HG03575 (cell line): ENCODE measurements around the gene SPINT1.

Experiments used
- ATAC-seq: cut with Tn5 transposase; IDR thresholded peaks from one replicate; pipeline ENCODE4 v1.9.1; 2021; ENCODE audit not compliant: unreplicated experiment, insufficient number of reproducible peaks, low FRiP score; ENCODE audit errors: extremely low read depth

The SPINT1 gene, protein sequence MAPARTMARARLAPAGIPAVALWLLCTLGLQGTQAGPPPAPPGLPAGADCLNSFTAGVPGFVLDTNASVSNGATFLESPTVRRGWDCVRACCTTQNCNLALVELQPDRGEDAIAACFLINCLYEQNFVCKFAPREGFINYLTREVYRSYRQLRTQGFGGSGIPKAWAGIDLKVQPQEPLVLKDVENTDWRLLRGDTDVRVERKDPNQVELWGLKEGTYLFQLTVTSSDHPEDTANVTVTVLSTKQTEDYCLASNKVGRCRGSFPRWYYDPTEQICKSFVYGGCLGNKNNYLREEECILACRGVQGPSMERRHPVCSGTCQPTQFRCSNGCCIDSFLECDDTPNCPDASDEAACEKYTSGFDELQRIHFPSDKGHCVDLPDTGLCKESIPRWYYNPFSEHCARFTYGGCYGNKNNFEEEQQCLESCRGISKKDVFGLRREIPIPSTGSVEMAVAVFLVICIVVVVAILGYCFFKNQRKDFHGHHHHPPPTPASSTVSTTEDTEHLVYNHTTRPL

DNA sequence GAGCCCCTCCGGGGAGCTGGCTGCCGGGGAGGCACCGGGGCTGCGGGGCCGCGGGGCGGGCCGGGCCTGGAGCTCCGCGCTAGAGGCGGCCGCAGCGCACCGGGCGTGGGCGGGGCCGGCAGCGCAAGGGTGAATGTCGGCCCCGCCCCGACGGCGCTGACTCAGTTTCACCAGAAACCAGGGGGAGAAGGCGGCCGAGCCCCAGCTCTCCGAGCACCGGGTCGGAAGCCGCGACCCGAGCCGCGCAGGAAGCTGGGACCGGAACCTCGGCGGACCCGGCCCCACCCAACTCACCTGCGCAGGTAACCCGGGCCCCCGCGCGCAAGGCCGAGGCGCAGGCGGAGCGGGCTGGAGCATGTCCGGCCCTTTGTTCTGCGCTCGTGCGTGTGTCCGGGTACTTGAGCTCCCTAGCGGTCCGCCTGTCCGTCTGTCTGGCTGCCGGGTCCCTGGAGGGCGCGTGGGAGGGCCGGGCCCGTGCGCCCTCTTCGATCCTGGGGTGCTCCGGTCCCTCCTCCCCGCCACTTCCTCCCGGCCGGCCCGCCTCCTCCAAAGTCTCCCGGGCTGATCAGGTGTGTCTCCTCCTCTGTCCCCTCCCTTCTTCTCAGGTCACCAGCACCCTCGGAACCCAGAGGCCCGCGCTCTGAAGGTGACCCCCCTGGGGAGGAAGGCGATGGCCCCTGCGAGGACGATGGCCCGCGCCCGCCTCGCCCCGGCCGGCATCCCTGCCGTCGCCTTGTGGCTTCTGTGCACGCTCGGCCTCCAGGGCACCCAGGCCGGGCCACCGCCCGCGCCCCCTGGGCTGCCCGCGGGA is at the start of gene SPINT1:
Gene SPINT1, plus strand, starts transcription at position 164 of the 811 bp plus-strand sequence. Its CDS starts 507 bp downstream, at position 671.
- no peak for ATAC-seq

DNA sequence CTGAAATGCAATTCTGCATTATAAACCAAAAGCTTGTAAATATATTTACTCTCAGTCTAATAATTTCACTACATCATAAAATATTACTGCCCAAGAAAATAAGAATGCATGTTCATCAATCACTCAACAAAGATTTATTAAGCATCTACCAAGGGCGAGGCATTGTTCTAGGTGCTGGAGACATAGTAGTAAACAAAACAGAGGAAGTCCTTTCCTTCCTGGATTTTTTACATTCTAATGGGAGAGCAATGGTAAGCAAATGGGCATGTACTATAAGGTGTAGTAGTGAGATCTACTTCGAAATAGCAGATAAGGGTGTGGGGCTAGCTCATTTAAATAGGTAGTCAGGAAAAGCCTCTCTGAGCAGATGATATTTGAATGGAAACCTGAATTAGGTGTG is 47.8 kb upstream of the SPINT1 start:
- ATAC-seq: no peak

GRCh38 chr15:40796512-40796911 is 47.3 kb upstream of the SPINT1 start:
- ATAC-seq: no peak

- ATAC-seq: no peak
Measured at GRCh38 chr15:40799523-40799922, 44.3 kb upstream of the SPINT1 start.

GRCh38 chr15:40803076-40803475 is 40.8 kb upstream of the SPINT1 start:
- no peak for ATAC-seq

GRCh38 chr15:40803688-40804087 is 40.2 kb upstream of the SPINT1 start:
- ATAC-seq: no peak

DNA sequence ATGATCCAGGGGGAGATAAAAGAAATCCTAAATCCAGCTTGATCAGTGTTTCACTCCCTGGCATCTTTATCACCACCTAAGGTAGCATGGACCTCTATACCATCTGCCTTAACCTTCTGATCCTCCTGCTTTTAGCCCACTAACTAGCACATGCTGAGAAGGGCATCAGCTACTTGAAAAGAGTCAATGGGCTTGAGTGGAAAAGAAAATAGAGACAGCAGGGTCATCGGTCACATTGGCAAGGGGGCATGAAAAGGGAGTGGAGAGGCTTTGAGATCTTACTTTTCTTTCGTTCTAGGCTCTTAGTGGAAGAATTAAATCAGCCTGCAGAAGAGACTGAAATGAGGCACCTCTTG is 37.2 kb upstream of the SPINT1 start:
- no peak for ATAC-seq

DNA sequence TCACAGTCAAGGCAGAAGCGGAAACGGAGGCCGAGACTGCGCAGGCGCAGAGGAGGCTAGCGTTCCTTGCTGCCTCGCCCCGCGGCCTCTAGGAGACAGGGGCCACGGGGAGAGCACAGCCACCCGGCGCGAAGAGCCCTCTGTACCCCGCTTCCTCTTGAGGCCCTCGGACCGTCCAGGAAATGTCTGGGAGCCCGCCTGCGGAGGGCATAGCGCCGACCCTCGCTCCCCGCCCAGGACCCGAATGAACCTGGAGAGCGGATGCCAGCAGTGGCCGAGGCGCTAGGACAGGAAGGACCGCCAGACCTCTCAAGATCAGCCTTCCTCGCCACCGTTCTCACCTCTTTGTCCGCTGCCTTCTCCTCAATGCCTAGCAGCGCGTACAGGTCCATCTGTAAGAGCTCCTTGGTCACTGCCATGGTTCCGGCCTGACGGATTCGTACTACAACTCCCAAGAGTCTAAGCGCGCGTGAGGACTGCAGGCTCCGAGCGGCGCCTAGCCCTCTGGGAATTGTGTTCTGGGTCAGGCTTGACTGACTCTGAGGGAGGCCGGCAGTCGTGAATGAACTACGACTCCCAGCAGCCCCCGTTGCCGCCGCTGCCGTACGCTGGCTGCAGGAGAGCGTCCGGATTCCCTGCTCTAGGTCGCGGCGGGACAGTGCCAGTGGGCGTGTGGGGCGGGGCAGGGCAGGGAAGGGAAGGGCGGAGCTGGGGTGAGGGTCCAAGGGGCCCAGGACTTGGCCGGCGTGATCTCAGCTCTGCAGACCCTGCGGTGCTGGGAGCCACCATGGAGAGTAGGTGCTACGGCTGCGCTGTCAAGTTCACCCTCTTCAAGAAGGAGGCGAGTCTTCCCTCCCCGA is 36.6 kb upstream of the SPINT1 start, which contains the start of the genes DNAJC17 and ZFYVE19:
Gene DNAJC17, minus strand, starts transcription at position 446 of the 860 bp plus-strand sequence. Its CDS starts 27 bp downstream, at position 419.
Gene ZFYVE19, plus strand, starts transcription at position 62 of the 860 bp plus-strand sequence. Its CDS starts 501 bp downstream, at position 563.
- ATAC-seq: peak; percentile 62

DNA sequence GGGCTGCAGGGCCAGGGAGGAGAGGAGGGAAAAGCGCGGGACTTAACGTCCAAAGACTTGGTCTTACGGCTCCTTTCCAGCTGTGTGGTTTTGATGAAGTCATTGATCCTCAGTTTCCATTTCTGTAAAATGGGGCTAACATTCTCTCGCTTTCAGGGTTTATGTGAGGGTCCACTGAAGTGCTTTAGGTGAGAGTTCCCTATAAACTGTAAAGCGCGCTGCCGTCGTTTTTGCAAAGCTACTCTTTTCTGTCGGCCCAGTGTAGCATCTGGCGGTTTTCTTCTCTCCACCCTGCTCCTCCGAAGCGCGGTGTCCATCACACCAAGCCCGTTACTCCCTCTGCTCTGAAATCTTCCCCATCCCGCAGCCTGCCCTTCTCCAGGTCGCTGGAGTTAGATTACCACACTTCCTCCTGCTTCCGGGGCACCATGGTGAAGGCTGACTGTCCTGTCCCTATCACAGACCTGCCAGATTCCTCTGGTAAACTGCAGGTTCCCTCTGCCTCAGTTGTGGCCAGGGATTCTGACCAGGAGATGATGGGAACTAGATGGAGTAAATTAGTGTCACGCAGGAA is 35.9 kb upstream of the SPINT1 start:
- no peak for ATAC-seq

DNA sequence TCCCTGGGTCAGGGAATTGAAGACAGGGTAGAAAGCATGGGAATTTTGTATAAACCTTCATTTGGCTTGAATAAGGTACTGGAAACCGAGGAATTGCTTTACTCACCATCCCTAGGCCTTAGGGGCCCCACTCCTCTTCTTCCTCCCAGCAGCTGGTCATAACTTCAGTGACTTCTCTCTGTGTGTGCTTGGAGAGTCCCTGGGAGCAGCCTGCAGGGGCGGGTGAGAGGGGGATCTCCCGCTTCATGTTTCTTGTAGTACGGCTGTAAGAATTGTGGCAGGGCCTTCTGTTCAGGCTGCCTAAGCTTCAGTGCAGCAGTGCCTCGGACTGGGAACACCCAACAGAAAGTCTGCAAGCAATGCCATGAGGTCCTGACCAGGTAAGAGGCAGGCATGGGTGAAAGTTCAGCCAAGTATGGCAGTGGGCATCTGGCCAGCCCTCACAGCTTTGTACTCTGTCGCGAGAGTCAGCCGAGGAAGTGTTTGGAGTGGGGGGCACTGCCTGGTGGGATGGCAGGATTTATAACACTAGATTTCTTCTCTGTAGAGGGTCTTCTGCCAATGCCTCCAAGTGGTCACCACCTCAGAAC is 34.9 kb upstream of the SPINT1 start:
- ATAC-seq: no peak

GRCh38 chr15:40812721-40813425 is 31.0 kb upstream of the SPINT1 start:
- ATAC-seq: no peak

DNA sequence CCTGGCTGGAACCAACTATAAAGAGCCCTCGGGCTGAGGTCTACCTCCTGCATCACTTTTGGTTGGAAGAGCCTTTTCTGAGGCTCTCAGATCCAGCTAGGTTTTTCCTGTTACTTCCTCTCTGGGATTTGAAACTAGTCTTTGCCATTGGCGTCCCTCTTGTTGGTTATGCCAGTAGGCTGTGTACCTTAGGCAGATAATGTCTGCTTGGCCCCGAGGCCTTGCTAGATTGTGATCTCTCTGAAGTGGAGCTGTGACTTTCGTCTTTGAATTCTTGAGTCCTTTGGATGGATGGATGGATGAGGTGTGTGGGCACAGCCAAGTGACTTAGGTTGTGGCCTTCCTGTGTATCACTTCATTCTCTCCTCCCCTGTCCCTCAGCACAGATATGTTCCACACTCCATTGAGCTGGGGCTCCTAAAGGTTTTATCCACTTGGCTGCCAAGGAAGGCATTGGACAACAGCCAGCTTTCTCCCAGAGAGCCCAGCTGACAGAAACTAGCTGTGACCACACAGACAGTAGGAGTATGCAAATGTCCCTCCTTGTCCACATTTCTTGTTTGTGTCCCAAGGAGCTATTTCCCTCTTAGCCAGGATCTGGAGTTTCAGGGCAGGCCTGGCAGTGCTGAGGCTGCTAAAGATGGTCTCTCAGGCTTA is 28.7 kb upstream of the SPINT1 start:
- no peak for ATAC-seq

DNA sequence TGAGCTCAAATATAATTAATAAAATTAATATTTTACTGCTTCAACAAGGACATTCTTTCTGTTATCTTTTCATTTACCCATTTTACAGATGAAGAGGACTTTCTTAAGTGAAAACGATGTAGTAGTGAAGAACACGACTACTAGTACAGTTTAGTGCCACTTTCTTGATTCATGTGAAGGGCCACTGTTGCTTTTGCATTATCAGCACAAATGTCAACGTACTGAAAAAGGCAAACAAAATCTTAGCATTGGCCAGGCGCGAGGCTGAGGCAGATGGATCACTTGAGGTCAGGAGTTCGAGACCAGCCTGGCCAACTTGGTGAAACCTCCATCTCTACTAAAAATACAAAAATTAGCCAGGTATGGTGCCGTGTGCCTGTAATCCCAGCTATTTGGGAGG is 24.8 kb upstream of the SPINT1 start:
- ATAC-seq: no peak

- ATAC-seq: no peak
Measured at GRCh38 chr15:40821195-40821594, 22.7 kb upstream of the SPINT1 start.

GRCh38 chr15:40823572-40824343 is 20.1 kb upstream of the SPINT1 start:
- ATAC-seq: no peak

GRCh38 chr15:40825661-40826422 is 18.0 kb upstream of the SPINT1 start:
- ATAC-seq: no peak
